Ascending aorta (tissue), 2 donors: ENCODE measurements around the gene DDX49. TPM values are rescaled to one million over a fixed set of nuclear protein-coding genes. Genes with fewer than 3 reads are reported as not detected.

ENCODE experiments used
- DNase-seq, 2 donors: peaks; one replicate each; pipeline ENCODE4 v3.0.0-alpha.2; 2019; ENCODE audit warnings: low spot score in 2 of 2
- H3K27ac ChIP-seq, 2 donors: fragments of 200-600 bp; sonication (generic); one replicate each; pipeline ENCODE4 v1.5.1; 2016 to 2017; ENCODE audit warnings: mild to moderate bottlenecking in 1 of 2
- H3K27me3 ChIP-seq: fragments of 200-600 bp; sonication (generic); one replicate; pipeline ENCODE4 v1.5.1; 2017
- H3K36me3 ChIP-seq, 2 donors: fragments of 200-600 bp; sonication (generic); one replicate each; pipeline ENCODE4 v1.5.1; 2016
- H3K4me1 ChIP-seq, 2 donors: fragments of 200-600 bp; sonication (generic); one replicate each; pipeline ENCODE4 v1.5.1; 2016 to 2017; ENCODE audit warnings: mild to moderate bottlenecking in 1 of 2
- H3K4me3 ChIP-seq, 2 donors: fragments of 200-600 bp; sonication (generic); one replicate each; pipeline ENCODE4 v1.5.1; 2016 to 2017; ENCODE audit warnings: mild to moderate bottlenecking in 1 of 2
- H3K9me3 ChIP-seq, 2 donors: fragments of 200-600 bp; sonication (generic); one replicate each; pipeline ENCODE4 v1.5.1; 2016
- intact Hi-C: fragments of 100-400 bp; cut with DNase I; formaldehyde crosslinking; loops from one replicate; pipeline ENCODE4 v1.15.1; 2023
- total RNA-seq: library from RNA; depleted of rRNA; stranded (reverse); fragments of >200 nt; gene quantifications from one replicate; pipeline ENCODE4 v1.1.0, GENCODE V29; 2016
- TF ChIP-seq, protein P1 (sequence below), 3 experiments: fragments of 200-600 bp in 2 of 3; fragments of 450-650 bp in 1 of 3; sonication (generic) in 2 of 3; IDR thresholded peaks; one replicate each; pipeline ENCODE4 v1.5.1; 2016 to 2019; ENCODE audit warnings: antibody characterized with exemption in 3 of 3, mild to moderate bottlenecking in 1 of 3, moderate library complexity in 1 of 3

Gene DDX49
- total RNA-seq, 1 donor from 2014 or later: 51.6 TPM

- H3K4me3 ChIP-seq: no peak overlapping the region
- no peaks in the 10 kb centered on the region for H3K4me1 ChIP-seq
- peaks cover 45 to 54% of the 10 kb centered on the region in 2 donors for H3K36me3 ChIP-seq
- no peak for DNase-seq
- intact Hi-C loops: no loop called here
- TF ChIP-seq, protein P1, sequence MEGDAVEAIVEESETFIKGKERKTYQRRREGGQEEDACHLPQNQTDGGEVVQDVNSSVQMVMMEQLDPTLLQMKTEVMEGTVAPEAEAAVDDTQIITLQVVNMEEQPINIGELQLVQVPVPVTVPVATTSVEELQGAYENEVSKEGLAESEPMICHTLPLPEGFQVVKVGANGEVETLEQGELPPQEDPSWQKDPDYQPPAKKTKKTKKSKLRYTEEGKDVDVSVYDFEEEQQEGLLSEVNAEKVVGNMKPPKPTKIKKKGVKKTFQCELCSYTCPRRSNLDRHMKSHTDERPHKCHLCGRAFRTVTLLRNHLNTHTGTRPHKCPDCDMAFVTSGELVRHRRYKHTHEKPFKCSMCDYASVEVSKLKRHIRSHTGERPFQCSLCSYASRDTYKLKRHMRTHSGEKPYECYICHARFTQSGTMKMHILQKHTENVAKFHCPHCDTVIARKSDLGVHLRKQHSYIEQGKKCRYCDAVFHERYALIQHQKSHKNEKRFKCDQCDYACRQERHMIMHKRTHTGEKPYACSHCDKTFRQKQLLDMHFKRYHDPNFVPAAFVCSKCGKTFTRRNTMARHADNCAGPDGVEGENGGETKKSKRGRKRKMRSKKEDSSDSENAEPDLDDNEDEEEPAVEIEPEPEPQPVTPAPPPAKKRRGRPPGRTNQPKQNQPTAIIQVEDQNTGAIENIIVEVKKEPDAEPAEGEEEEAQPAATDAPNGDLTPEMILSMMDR (IDR thresholded peaks at IDR 0.05): no peak
- H3K9me3 ChIP-seq: no peaks in the 10 kb centered on the region
- no peak overlapping the region for H3K27ac ChIP-seq
- H3K27me3 ChIP-seq: no peaks in the 10 kb centered on the region
These were observed 13.8 kb downstream of the DDX49 start for GRCh38 chr19:18933297-18933696.

DNA sequence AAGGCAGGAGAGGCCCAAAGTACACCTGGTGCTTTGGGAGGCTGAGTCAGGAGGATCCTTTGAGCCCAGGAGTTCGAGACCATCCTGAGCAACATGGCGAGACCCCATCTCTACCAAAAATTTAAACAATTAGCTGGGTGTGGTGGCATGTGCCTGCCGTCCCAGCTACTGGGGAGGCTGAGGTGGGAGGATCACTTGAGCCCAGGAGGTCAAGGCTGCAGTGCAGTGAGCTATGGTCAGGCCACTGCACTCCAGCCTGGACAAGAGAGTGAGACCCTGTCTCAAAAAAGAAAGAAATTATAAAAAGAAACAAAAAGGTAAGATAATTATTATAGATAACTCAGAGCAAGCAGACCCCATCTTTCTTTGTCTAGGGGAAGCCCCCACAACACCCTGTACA is 19.6 kb downstream of the DDX49 start:
- H3K4me1 ChIP-seq: peaks cover 0 to 7% of the 10 kb centered on the region in 2 donors
- H3K9me3 ChIP-seq: no peaks in the 10 kb centered on the region
- H3K36me3 ChIP-seq: peaks cover 21 to 25% of the 10 kb centered on the region in 2 donors
- no peak for DNase-seq
- TF ChIP-seq, protein P1 (IDR thresholded peaks at IDR 0.05): no peak
- H3K4me3 ChIP-seq: peak overlapping the region in 1 of 2 donors; percentile 57
- intact Hi-C loops: no loop called here
- H3K27me3 ChIP-seq: no peaks in the 10 kb centered on the region
- H3K27ac ChIP-seq: peak overlapping the region in 1 of 2 donors; percentile 73

DNA sequence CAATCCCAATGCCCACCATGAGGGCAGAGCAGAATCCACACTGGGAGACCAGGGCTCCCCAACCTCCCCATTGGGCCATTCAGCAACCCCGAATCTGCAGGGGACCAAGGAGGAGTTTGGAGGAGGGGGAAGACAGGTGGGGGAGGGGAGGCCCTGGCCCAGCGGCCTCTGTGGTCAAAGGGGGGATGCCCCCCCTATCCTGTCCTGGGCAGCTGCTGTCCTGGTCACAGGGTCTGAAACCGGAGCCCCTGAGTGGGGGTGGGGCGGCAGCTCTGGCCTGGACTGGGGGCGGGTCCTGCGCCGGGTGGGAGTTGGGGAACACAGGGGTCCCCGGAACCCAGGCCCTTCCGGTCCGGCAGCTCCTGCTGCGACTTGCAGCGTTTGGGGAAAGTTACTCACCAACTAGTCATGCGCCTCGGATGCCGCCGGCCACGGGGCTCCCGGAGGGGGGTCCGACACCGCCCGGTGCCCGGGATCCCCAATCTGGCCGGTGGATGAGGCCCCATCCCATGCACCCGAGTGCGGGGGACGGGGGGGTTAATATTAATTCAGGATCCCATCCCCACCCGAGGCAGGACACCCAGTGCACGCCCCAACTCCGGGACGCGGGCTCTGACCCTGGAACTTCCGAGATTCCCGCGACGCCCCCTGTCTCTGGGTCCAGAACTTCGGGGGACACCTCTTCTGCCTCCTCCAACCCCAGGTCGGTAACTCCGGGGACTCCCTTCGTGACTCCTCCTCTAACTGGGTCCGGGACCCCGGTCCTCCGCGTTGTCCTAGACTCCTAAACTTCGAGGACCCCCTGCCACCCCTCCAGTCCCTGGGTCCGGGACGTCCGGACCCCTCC is 20.6 kb downstream of the DDX49 start:
- Histone ChIP-seq H3K9me3 (no peaks in the 10 kb centered on the region), H3K4me1 (peaks cover 0 to 7% of the 10 kb centered on the region in 2 donors), H3K4me3 (peak overlapping the region; percentile 57 to 80), H3K27ac (peak overlapping the region; percentile 51 to 73), H3K27me3 (no peaks in the 10 kb centered on the region), H3K36me3 (peaks cover 16 to 18% of the 10 kb centered on the region in 2 donors)
- peak in 1 of 2 donors; percentile 80 for DNase-seq
- intact Hi-C loops: loop anchor here (1.0 to 5.0 kb wide), 2 partner anchors 21 to 47 kb away; partner anchors contain the start of genes COPE and DDX49
- TF ChIP-seq, protein P1 (IDR thresholded peaks at IDR 0.05): no peak

GRCh38 chr19:18940769-18941627 is 21.5 kb downstream of the DDX49 start, which contains the start of gene HOMER3:
HOMER3 (minus strand) TSS chr19:18941217; CDS start chr19:18938982, 2,235 bp downstream.
- Histone ChIP-seq H3K9me3 (no peaks in the 10 kb centered on the region), H3K36me3 (peaks cover 14 to 15% of the 10 kb centered on the region in 2 donors), H3K4me3 (peak within 1 kb of the TSS; percentile 57 to 80), H3K27ac (peak within 1 kb of the TSS; percentile 51 to 73), H3K4me1 (peaks cover 0 to 7% of the 10 kb centered on the region in 2 donors), H3K27me3 (no peaks in the 10 kb centered on the region)
- intact Hi-C loops: loop anchor here (1.0 to 5.0 kb wide), 2 partner anchors 22 to 46 kb away; partner anchors contain the start of genes COPE and DDX49
- peak in 1 of 2 donors; percentile 87 for DNase-seq
- TF ChIP-seq, protein P1 (IDR thresholded peaks at IDR 0.05): peak; percentile 11 to 52 (median 27)

GRCh38 chr19:18941628-18942354 is 22.3 kb downstream of the DDX49 start:
- H3K27ac ChIP-seq: no peak overlapping the region

More at GRCh38 chr19:18941628-18942354, 22.3 kb downstream of the DDX49 start:
- intact Hi-C loops: loop anchor here (5.0 kb wide), 1 partner anchor 46 kb away; no protein-coding TSS in a partner anchor
- DNase-seq: no peak
- Histone ChIP-seq H3K4me1 (peaks cover 0 to 7% of the 10 kb centered on the region in 2 donors), H3K36me3 (peaks cover 10 to 11% of the 10 kb centered on the region in 2 donors), H3K27me3 (no peaks in the 10 kb centered on the region), H3K9me3 (no peaks in the 10 kb centered on the region), H3K4me3 (peak overlapping the region; percentile 57 to 80)
- TF ChIP-seq, protein P1 (IDR thresholded peaks at IDR 0.05): no peak
